IMR-90 (cell line): Measurements from ENCODE around the gene MMS19. TPM values are rescaled to one million over a fixed set of nuclear protein-coding genes. Genes with fewer than 3 reads are reported as not detected.
"Not testable (repeated sequence)": the region's sequence is repeated elsewhere in the genome, so short reads cannot be mapped to it uniquely, and the experiment has no call there.

Experiments
- ATAC-seq: fragments of 200-7000 bp; cut with Tn5 transposase; 2 replicates; pipeline ENCODE4 v1.9.1; 2020; ENCODE audit warnings: low read depth, mild to moderate bottlenecking, moderate library complexity
- BruUV-seq: library from RNA; stranded (reverse); fragments of 400-500 nt; replicated peaks from 2 replicates; lab custom pipeline; 2021; lab: Mats Ljungman, UMichigan
- CTCF ChIA-PET: fragments of 300-600 bp; formaldehyde crosslinking; extraction: SDS; loops from one replicate; lab custom pipeline; 2021; ENCODE audit warnings: antibody characterized with exemption; lab: Yijun Ruan, JAX
- POLR2A ChIA-PET: fragments of 300-600 bp; sonication (Branson Sonifier 250); formaldehyde crosslinking; loops from one replicate; lab custom pipeline; 2022; ENCODE audit warnings: antibody characterized with exemption; ENCODE audit not compliant: unreplicated experiment; lab: Charles Lee
- DNase-seq: peaks from one replicate; pipeline ENCODE4 v3.0.0; 2013
- H2AFZ ChIP-seq: replicated peaks from 2 replicates; pipeline ENCODE3; 2013; ENCODE audit warnings: low read length, mild to moderate bottlenecking; ENCODE audit not compliant: poor library complexity
- H2AK5ac ChIP-seq: 2 replicates; pipeline ENCODE4 v1.6.1; 2013; ENCODE audit warnings: low read depth, low read length, inconsistent platforms
- H2AK9ac ChIP-seq: replicated peaks from 2 replicates; pipeline ENCODE3; 2013; ENCODE audit warnings: mild to moderate bottlenecking, low read depth, low read length, moderate library complexity; ENCODE audit not compliant: poor library complexity
- H2BK120ac ChIP-seq: 2 replicates; pipeline ENCODE4 v1.6.1; 2013; ENCODE audit warnings: low read depth, low read length, inconsistent platforms
- H2BK15ac ChIP-seq: 3 replicates; pipeline ENCODE4 v1.6.1; 2013; ENCODE audit warnings: low read depth, low read length, inconsistent platforms
- H2BK20ac ChIP-seq: 2 replicates; pipeline ENCODE4 v1.6.1; 2013; ENCODE audit warnings: low read depth, mild to moderate bottlenecking, inconsistent platforms, low read length, moderate library complexity
- H2BK5ac ChIP-seq: 2 replicates; pipeline ENCODE4 v1.6.1; 2013; ENCODE audit warnings: mild to moderate bottlenecking, low read depth, low read length, inconsistent platforms; ENCODE audit not compliant: poor library complexity, severe bottlenecking
- H3K14ac ChIP-seq: replicated peaks from 2 replicates; pipeline ENCODE4 v1.6.1; 2013; ENCODE audit warnings: low read depth, low read length, inconsistent platforms
- H3K18ac ChIP-seq: 2 replicates; pipeline ENCODE4 v1.6.1; 2013; ENCODE audit warnings: low read depth, low read length, control low read depth
- H3K23ac ChIP-seq: 2 replicates; pipeline ENCODE4 v1.6.1; 2013; ENCODE audit warnings: low read depth, low read length, inconsistent platforms
- H3K27ac ChIP-seq: 2 replicates; pipeline ENCODE4 v1.5.1; 2013; ENCODE audit warnings: mild to moderate bottlenecking, control low read depth, low read length; ENCODE audit not compliant: insufficient read depth
- H3K27me3 ChIP-seq: 2 replicates; pipeline ENCODE4 v1.6.1; 2013; ENCODE audit warnings: low read length; ENCODE audit not compliant: control insufficient read depth, insufficient read depth
- H3K36me3 ChIP-seq: 2 replicates; pipeline ENCODE4 v1.6.1; 2013; ENCODE audit warnings: low read length, mixed read lengths; ENCODE audit not compliant: control insufficient read depth, insufficient read depth
- H3K4ac ChIP-seq: 2 replicates; pipeline ENCODE4 v1.6.1; 2013; ENCODE audit warnings: low read depth, low read length, inconsistent platforms
- H3K4me1 ChIP-seq: 2 replicates; pipeline ENCODE4 v1.6.1; 2013; ENCODE audit warnings: low read length, mixed read lengths; ENCODE audit not compliant: control insufficient read depth, insufficient read depth
- H3K4me2 ChIP-seq: 2 replicates; pipeline ENCODE4 v1.6.1; 2013; ENCODE audit warnings: low read depth, mild to moderate bottlenecking, control low read depth, low read length, moderate library complexity
- H3K4me3 ChIP-seq: 2 replicates; pipeline ENCODE4 v1.5.1; 2013; ENCODE audit warnings: low read depth, mild to moderate bottlenecking, control low read depth, low read length, moderate library complexity; ENCODE audit not compliant: insufficient read depth
- H3K56ac ChIP-seq: 2 replicates; pipeline ENCODE4 v1.6.1; 2013; ENCODE audit warnings: low read length, inconsistent platforms; ENCODE audit not compliant: insufficient read depth; ENCODE audit errors: extremely low read depth
- H3K79me1 ChIP-seq, 2 experiments: 2 replicates each; pipeline ENCODE4 v1.6.1; 2013; ENCODE audit warnings: low read length in 2 of 2, inconsistent platforms in 1 of 2, low read depth in 1 of 2
- H3K9ac ChIP-seq: 2 replicates; pipeline ENCODE4 v1.6.1; 2013; ENCODE audit warnings: low read depth, low read length, control low read depth
- H3K9me1 ChIP-seq: 2 replicates; pipeline ENCODE4 v1.6.1; 2013; ENCODE audit warnings: low read length, inconsistent platforms; ENCODE audit not compliant: insufficient read depth
- H3K9me3 ChIP-seq: 2 replicates; pipeline ENCODE4 v1.6.1; 2013; ENCODE audit warnings: low read length; ENCODE audit not compliant: control insufficient read depth, insufficient read depth
- H4K20me1 ChIP-seq: 2 replicates; pipeline ENCODE4 v1.6.1; 2013; ENCODE audit warnings: low read length, inconsistent platforms; ENCODE audit not compliant: insufficient read depth
- H4K5ac ChIP-seq: 2 replicates; pipeline ENCODE4 v1.6.1; 2013; ENCODE audit warnings: mild to moderate bottlenecking, low read depth, low read length, control low read depth
- H4K8ac ChIP-seq, 2 experiments: 2 replicates each; pipeline ENCODE4 v1.6.1; 2013; ENCODE audit warnings: low read depth in 2 of 2, low read length in 2 of 2, control low read depth in 1 of 2, inconsistent platforms in 1 of 2
- H4K91ac ChIP-seq: 2 replicates; pipeline ENCODE4 v1.6.1; 2013; ENCODE audit warnings: low read depth, low read length, inconsistent platforms; ENCODE audit not compliant: insufficient read depth
- WGBS, 2 experiments: methylation state at CpG; one replicate each; pipeline versions ENCODE4 v1.1.5 to v1.1.7; 2013; ENCODE audit warnings: missing lambda C conversion rate in 2 of 2; ENCODE audit not compliant: insufficient read length in 1 of 2; ENCODE audit errors: extremely low coverage in 2 of 2; 5-methylcytosine and 5-hydroxymethylcytosine counted together
- dilution Hi-C: fragments of 300-500 bp; cut with HindIII; formaldehyde crosslinking; loops from one replicate; pipeline ENCODE4 v1.14.3; 2018; ENCODE audit warnings: low sequenced_read_pairs; ENCODE audit not compliant: unreplicated experiment
- in situ Hi-C: fragments of 300-500 bp; cut with MboI; formaldehyde crosslinking; loops from 3 replicates; pipeline ENCODE4 v1.14.3; 2019; ENCODE audit warnings: low sequenced_read_pairs, inconsistent platforms, mixed read lengths
- intact Hi-C: fragments of 100-400 bp; cut with micrococcal nuclease; formaldehyde crosslinking; loops from 2 replicates; pipeline ENCODE4 v1.10.0; 2022
- polyA plus RNA-seq, 3 experiments: library from polyadenylated mRNA; depleted of rRNA; stranded (reverse); fragments of >200 nt; gene quantifications; 2 replicates each; pipeline ENCODE4 v1.2.3, GENCODE V29; 2012; ENCODE audit warnings: low replicate concordance in 1 of 3
- total RNA-seq: library from RNA; depleted of rRNA; stranded (reverse); fragments of >200 nt; gene quantifications from 2 replicates; pipeline ENCODE4 v1.2.3, GENCODE V29; 2012

MMS19 gene
- total and polyA plus RNA-seq, 2 of the 4 experiments (the other 2 are of a cell fraction), result 70.1 to 72.7 TPM

- intact Hi-C loops, CTCF ChIA-PET, in situ Hi-C loops, H2AK5ac ChIP-seq, H4K5ac ChIP-seq, H2AFZ ChIP-seq, H3K56ac ChIP-seq, H3K9me3 ChIP-seq, H3K4me3 ChIP-seq, H2BK120ac ChIP-seq, H3K9ac ChIP-seq, H3K27ac ChIP-seq, dilution Hi-C loops, H3K4me2 ChIP-seq, H4K91ac ChIP-seq, H4K8ac ChIP-seq, H2BK15ac ChIP-seq, H3K23ac ChIP-seq, H3K4ac ChIP-seq, BruUV-seq, H3K18ac ChIP-seq, H2BK20ac ChIP-seq, H3K27me3 ChIP-seq, H3K4me1 ChIP-seq, H2AK9ac ChIP-seq, DNase-seq, ATAC-seq, H2BK5ac ChIP-seq, H3K14ac ChIP-seq, POLR2A ChIA-PET: not testable (repeated sequence)
- peaks cover 36% of the 10 kb centered on the region for H3K36me3 ChIP-seq
- peaks cover 25% of the 10 kb centered on the region for H4K20me1 ChIP-seq
- H3K9me1 ChIP-seq, result peaks cover 16% of the 10 kb centered on the region
- peaks cover 33 to 64% of the 10 kb centered on the region in 2 experiments for H3K79me1 ChIP-seq
- WGBS, 2 experiments, result no CpG with 5 or more reads among the region's 4 CpGs
Measured at GRCh38 chr10:97479410-97479809, 18.8 kb downstream of the MMS19 start.
